HepG2 (cell line): ENCODE data around the gene TRIM8. TPM values are rescaled to one million over a fixed set of nuclear protein-coding genes. Genes with fewer than 3 reads are reported as not detected.

ENCODE experiments used
- CENPBD1 ChIP-seq: sonication (generic); formaldehyde crosslinking; IDR thresholded peaks from 2 replicates; pipeline ENCODE4 v1.8.0; 2022; ENCODE audit warnings: missing genetic modification reagents, low read depth, mild to moderate bottlenecking, borderline replicate concordance
- FOXA3 ChIP-seq: IDR thresholded peaks from 2 replicates; pipeline ENCODE4 v1.6.1; 2016; ENCODE audit warnings: missing genetic modification reagents, missing compliant biosample characterization
- FOXK1 ChIP-seq: sonication (generic); formaldehyde crosslinking; IDR thresholded peaks from 2 replicates; pipeline ENCODE4 v1.4.0; 2020; ENCODE audit warnings: low read depth, missing genetic modification reagents, borderline replicate concordance
- GATAD2A ChIP-seq: IDR thresholded peaks from 2 replicates; pipeline ENCODE4 v1.6.1; 2016
- HMG20B ChIP-seq: conservative IDR thresholded peaks from 2 replicates; pipeline ENCODE4 v1.6.1; 2016; ENCODE audit warnings: missing genetic modification reagents, missing compliant biosample characterization
- JUN ChIP-seq: sonication (generic); formaldehyde crosslinking; IDR thresholded peaks from 2 replicates; pipeline ENCODE4 v1.4.0; 2020; ENCODE audit warnings: mild to moderate bottlenecking, missing genetic modification reagents
- KLF16 ChIP-seq, 2 experiments: sonication (generic) in 1 of 2; formaldehyde crosslinking in 1 of 2; IDR thresholded peaks; 2 replicates each; pipeline versions ENCODE4 v1.6.1 to v1.8.0; 2016 to 2023; ENCODE audit warnings: missing genetic modification reagents in 2 of 2, missing compliant biosample characterization in 1 of 2
- LBX2 ChIP-seq: sonication (generic); formaldehyde crosslinking; IDR thresholded peaks from 2 replicates; pipeline ENCODE4 v1.5.0; 2020; ENCODE audit warnings: missing genetic modification reagents, mild to moderate bottlenecking, borderline replicate concordance
- PRDM15 ChIP-seq: sonication (generic); formaldehyde crosslinking; IDR thresholded peaks from 2 replicates; pipeline ENCODE4 v1.4.0; 2020; ENCODE audit warnings: missing genetic modification reagents
- RXRB ChIP-seq: IDR thresholded peaks from 2 replicates; pipeline ENCODE4 v1.6.1; 2016; ENCODE audit warnings: borderline replicate concordance, missing genetic modification reagents, missing compliant biosample characterization
- SAP130 ChIP-seq: IDR thresholded peaks from 2 replicates; pipeline ENCODE4 v1.6.1; 2016; ENCODE audit warnings: low read depth
- SETDB1 ChIP-seq: sonication (generic); formaldehyde crosslinking; IDR thresholded peaks from 2 replicates; pipeline ENCODE4 v1.5.1; 2020; ENCODE audit warnings: missing genetic modification reagents, mild to moderate bottlenecking, borderline replicate concordance
- SYNCRIP ChIP-seq: fragments of 200-400 bp; formaldehyde crosslinking; IDR thresholded peaks from 2 replicates; pipeline ENCODE4 v1.6.1; 2018; ENCODE audit warnings: mild to moderate bottlenecking, low read depth, low read length; ENCODE audit not compliant: insufficient read depth
- TAF1 ChIP-seq: sonication (generic); formaldehyde crosslinking; IDR thresholded peaks from 2 replicates; pipeline ENCODE4 v1.4.0; 2020; ENCODE audit warnings: missing genetic modification reagents
- TCF7 ChIP-seq: sonication (generic); IDR thresholded peaks from 2 replicates; pipeline ENCODE4 v1.6.1; 2016; ENCODE audit warnings: antibody characterized with exemption, low read depth
- ZBTB26 ChIP-seq: IDR thresholded peaks from 2 replicates; pipeline ENCODE4 v1.6.1; 2016; ENCODE audit warnings: missing compliant biosample characterization, missing genetic modification reagents, borderline replicate concordance
- ZKSCAN5 ChIP-seq: sonication (generic); formaldehyde crosslinking; IDR thresholded peaks from 2 replicates; pipeline ENCODE4 v1.5.1; 2020; ENCODE audit warnings: mild to moderate bottlenecking, missing genetic modification reagents
- ZNF232 ChIP-seq: sonication (generic); formaldehyde crosslinking; IDR thresholded peaks from 2 replicates; pipeline ENCODE4 v1.4.0; 2020; ENCODE audit warnings: missing genetic modification reagents, borderline replicate concordance
- ZNF382 ChIP-seq: sonication (generic); formaldehyde crosslinking; IDR thresholded peaks from 2 replicates; pipeline ENCODE4 v1.5.0; 2020; ENCODE audit warnings: missing genetic modification reagents, mild to moderate bottlenecking, borderline replicate concordance
- ZNF597 ChIP-seq: sonication (generic); formaldehyde crosslinking; IDR thresholded peaks from 2 replicates; pipeline ENCODE4 v1.5.0; 2020; ENCODE audit warnings: missing genetic modification reagents
- ZNF616 ChIP-seq: sonication (generic); formaldehyde crosslinking; IDR thresholded peaks from 2 replicates; pipeline ENCODE4 v1.5.0; 2020; ENCODE audit warnings: low read depth, mild to moderate bottlenecking, missing genetic modification reagents
- ZNF776 ChIP-seq: sonication (generic); formaldehyde crosslinking; IDR thresholded peaks from 2 replicates; pipeline ENCODE4 v1.4.0; 2020; ENCODE audit warnings: mild to moderate bottlenecking, missing genetic modification reagents
- polyA plus RNA-seq, 8 experiments: library from polyadenylated mRNA; depleted of rRNA in 3 of 8; stranded (reverse) in 7 of 8; unstranded in 1 of 8; fragments of >200 nt; fragmentation: Illumina TruSeq in 4 of 8; extraction: Trizol in 4 of 8; gene quantifications; 2 replicates each; pipeline versions ENCODE4 v1.2.1 to v1.2.3, GENCODE V29; 2011 to 2016; ENCODE audit warnings: low read depth in 4 of 8, missing spikeins in 1 of 8, mixed read lengths in 1 of 8; ENCODE audit not compliant: insufficient read depth in 1 of 8
- total RNA-seq, 5 experiments: library from RNA; depleted of rRNA; stranded (reverse); fragments of >200 nt; fragmentation: Illumina TruSeq; extraction: Trizol; gene quantifications; 2 replicates each; pipeline ENCODE4 v1.2.3, GENCODE V29; 2016; ENCODE audit warnings: low read depth in 1 of 5

The TRIM8 gene
- total and polyA plus RNA-seq, 2 of the 13 experiments (the other 11 are each of a cell fraction or from before 2014, with no cell fraction given) = 38.9 to 66.5 TPM

GRCh38 chr10:102669206-102670064 is 25.2 kb downstream of the TRIM8 start (continued):
- TF ChIP-seq ZBTB26 (no peak), ZNF597 (CRISPR knock-in tag) (no peak), KLF16 (CRISPR knock-in tag; IDR thresholded peaks at IDR 0.05) (no peak), RXRB (CRISPR knock-in tag) (no peak), JUN (CRISPR knock-in tag) (no peak), FOXA3 (CRISPR knock-in tag) (no peak), GATAD2A (CRISPR knock-in tag) (no peak), SAP130 (CRISPR knock-in tag) (peak; percentile 40; the same call in 1 of the 2 replicates), SETDB1 (CRISPR knock-in tag) (no peak), TAF1 (CRISPR knock-in tag) (no peak), HMG20B (CRISPR knock-in tag) (no peak), FOXK1 (CRISPR knock-in tag) (0 out of 2 replicates have a peak, but pooled peaks have one; percentile 19), LBX2 (no peak), ZKSCAN5 (CRISPR knock-in tag) (no peak), CENPBD1 (CRISPR knock-in tag) (no peak), ZNF232 (0 out of 2 replicates have a peak, but pooled peaks have one; percentile 30), ZNF382 (CRISPR knock-in tag) (no peak), ZNF776 (CRISPR knock-in tag) (no peak), PRDM15 (CRISPR knock-in tag) (no peak), ZNF616 (no peak), SYNCRIP (no peak), TCF7 (no peak)
